Caco-2 (cell line): ENCODE data around the gene PSMC3. TPM values are rescaled to one million over a fixed set of nuclear protein-coding genes. Genes with fewer than 3 reads are reported as not detected.

ENCODE experiments used
- BruUV-seq: library from RNA; stranded (reverse); fragments of 400-500 nt; replicated peaks from 2 replicates; lab custom pipeline; 2021; lab: Mats Ljungman, UMichigan
- CTCF ChIA-PET: fragments of 300-600 bp; sonication (Branson Sonifier 250); formaldehyde crosslinking; loops from one replicate; lab custom pipeline; 2022; ENCODE audit warnings: antibody characterized with exemption; lab: Charles Lee
- POLR2A ChIA-PET: fragments of 300-600 bp; sonication (Branson Sonifier 250); formaldehyde crosslinking; loops from one replicate; lab custom pipeline; 2022; ENCODE audit warnings: antibody characterized with exemption; lab: Charles Lee
- DNase-seq, 2 experiments: peaks; one replicate each; pipeline versions ENCODE4 v3.0.0 to v3.0.0-alpha.2; 2020 to 2022
- H3K27me3 ChIP-seq: replicated peaks from 2 replicates; pipeline ENCODE4 v1.6.0; 2011; ENCODE audit warnings: low read length; ENCODE audit not compliant: control insufficient read depth, insufficient read depth
- H3K36me3 ChIP-seq: 2 replicates; pipeline ENCODE4 v1.5.1; 2011; ENCODE audit warnings: low read length; ENCODE audit not compliant: control insufficient read depth, insufficient read depth
- H3K4me1 ChIP-seq: fragments of 250-450 bp; sonication (Bioruptor Pico); 2 replicates; pipeline ENCODE4 v1.5.1; 2020; ENCODE audit warnings: mild to moderate bottlenecking
- H3K4me3 ChIP-seq: 2 replicates; pipeline ENCODE4 v1.5.1; 2011; ENCODE audit warnings: low read depth, mild to moderate bottlenecking, control low read depth, low read length
- H3K9me3 ChIP-seq: fragments of 250-450 bp; sonication (Bioruptor Pico); 2 replicates; pipeline ENCODE4 v1.5.1; 2020; ENCODE audit warnings: mild to moderate bottlenecking, moderate library complexity
- H3K27ac Mint-ChIP-seq: one replicate; pipeline ENCODE4 v1.8.0; 2022; ENCODE audit warnings: mixed read lengths; ENCODE audit not compliant: unreplicated experiment
- H3K27me3 Mint-ChIP-seq: one replicate; pipeline ENCODE4 v1.8.0; 2022; ENCODE audit warnings: mixed read lengths; ENCODE audit not compliant: insufficient read depth, unreplicated experiment
- H3K36me3 Mint-ChIP-seq: one replicate; pipeline ENCODE4 v1.8.0; 2022; ENCODE audit warnings: mild to moderate bottlenecking, mixed read lengths; ENCODE audit not compliant: insufficient read depth, unreplicated experiment
- H3K4me1 Mint-ChIP-seq: one replicate; pipeline ENCODE4 v1.8.0; 2022; ENCODE audit warnings: low read depth, mixed read lengths; ENCODE audit not compliant: unreplicated experiment
- H3K4me3 Mint-ChIP-seq: one replicate; pipeline ENCODE4 v1.8.0; 2022; ENCODE audit warnings: mild to moderate bottlenecking, moderate library complexity, mixed read lengths; ENCODE audit not compliant: unreplicated experiment
- H3K9me3 Mint-ChIP-seq: one replicate; pipeline ENCODE4 v1.8.0; 2022; ENCODE audit warnings: mixed read lengths; ENCODE audit not compliant: unreplicated experiment
- CTCF ChIP-seq, 2 experiments: fragments of 200-600 bp in 1 of 2; IDR thresholded peaks; 1 replicate in 1 of 2; 2 replicates in 1 of 2; pipeline versions ENCODE4 v1.5.1 to v1.8.0; 2011 to 2022; ENCODE audit warnings: antibody characterized with exemption in 1 of 2, control low read depth in 1 of 2, inconsistent platforms in 1 of 2, low read depth in 1 of 2, low read length in 1 of 2, mild to moderate bottlenecking in 1 of 2, moderate library complexity in 1 of 2; ENCODE audit not compliant: insufficient read depth in 1 of 2, severe bottlenecking in 1 of 2, unreplicated experiment in 1 of 2
- intact Hi-C: fragments of 100-400 bp; cut with micrococcal nuclease; formaldehyde crosslinking; loops from one replicate; pipeline ENCODE4 v1.10.0; 2022; ENCODE audit not compliant: unreplicated experiment
- total RNA-seq: library from RNA; stranded (reverse); gene quantifications from 2 replicates; pipeline ENCODE4 v1.2.3, GENCODE V29; 2022

PSMC3 gene
- total RNA-seq, 1 experiment from 2014 or later, result 196 TPM

- no peaks in the 10 kb centered on the region for H3K27me3 Mint-ChIP-seq
- no peak for DNase-seq
- no peak for TF ChIP-seq CTCF (IDR thresholded peaks at IDR 0.05; ENCODE audit: insufficient read depth in 1 of 2, low read depth in 1 of 2, low read length in 1 of 2, severe bottlenecking in 1 of 2, unreplicated experiment in 1 of 2)
- H3K4me1 Mint-ChIP-seq, result peaks cover 7% of the 10 kb centered on the region
- H3K4me1 ChIP-seq, result no peaks in the 10 kb centered on the region
- ChIA-PET CTCF (interaction anchor here (0.6 kb wide), 1 partner anchor 20 kb away, joined by 4 read pairs; no protein-coding TSS in a partner anchor), POLR2A (interaction anchor here (0.7 kb wide), 1 partner anchor 8 kb away, joined by 8 read pairs; the partner anchor contains the start of gene PSMC3)
- no TSS peak for BruUV-seq
- H3K27ac Mint-ChIP-seq, result no peak overlapping the region
- H3K27me3 ChIP-seq, result no peaks in the 10 kb centered on the region
- H3K9me3 ChIP-seq, result no peaks in the 10 kb centered on the region
- no peak overlapping the region for H3K4me3 ChIP-seq
- no peak overlapping the region for H3K4me3 Mint-ChIP-seq
- H3K36me3 ChIP-seq, result no peaks in the 10 kb centered on the region
- peaks cover 5% of the 10 kb centered on the region for H3K36me3 Mint-ChIP-seq
- intact Hi-C loops, result no loop called here
- H3K9me3 Mint-ChIP-seq, result no peaks in the 10 kb centered on the region
These were observed 8.0 kb upstream of the PSMC3 start for GRCh38 chr11:47434011-47434786.

- TF ChIP-seq CTCF (IDR thresholded peaks at IDR 0.05; ENCODE audit: insufficient read depth in 1 of 2, low read depth in 1 of 2, low read length in 1 of 2, severe bottlenecking in 1 of 2, unreplicated experiment in 1 of 2), result no peak
- H3K9me3 Mint-ChIP-seq, result no peaks in the 10 kb centered on the region
- peak overlapping the region; percentile 20 for H3K27ac Mint-ChIP-seq
- no peaks in the 10 kb centered on the region for H3K27me3 Mint-ChIP-seq
- Histone ChIP-seq H3K4me3 (no peak overlapping the region), H3K36me3 (no peaks in the 10 kb centered on the region), H3K27me3 (no peaks in the 10 kb centered on the region), H3K4me1 (no peaks in the 10 kb centered on the region), H3K9me3 (no peaks in the 10 kb centered on the region)
- BruUV-seq, result no TSS peak
- H3K36me3 Mint-ChIP-seq, result peaks cover 5% of the 10 kb centered on the region
- POLR2A ChIA-PET, result no interaction called here
- no peak overlapping the region for H3K4me3 Mint-ChIP-seq
- H3K4me1 Mint-ChIP-seq, result peaks cover 7% of the 10 kb centered on the region
- CTCF ChIA-PET, result interaction anchor here (0.6 kb wide), 1 partner anchor 21 kb away, joined by 4 read pairs; no protein-coding TSS in a partner anchor
- intact Hi-C loops, result no loop called here
- peak; percentile 49 to 68 for DNase-seq
These were observed 6.9 kb upstream of the PSMC3 start for GRCh38 chr11:47433157-47433556.

GRCh38 chr11:47431356-47432083 is 5.3 kb upstream of the PSMC3 start:
- H3K36me3 Mint-ChIP-seq, result peaks cover 12% of the 10 kb centered on the region
- POLR2A ChIA-PET, result no interaction called here
- no peak for DNase-seq
- H3K4me3 ChIP-seq, result no peak overlapping the region
- H3K27me3 ChIP-seq, result no peaks in the 10 kb centered on the region
- intact Hi-C loops, result no loop called here
- TF ChIP-seq CTCF (IDR thresholded peaks at IDR 0.05; ENCODE audit: insufficient read depth in 1 of 2, low read depth in 1 of 2, low read length in 1 of 2, severe bottlenecking in 1 of 2, unreplicated experiment in 1 of 2), result no peak
- no peaks in the 10 kb centered on the region for H3K36me3 ChIP-seq
- BruUV-seq, result no TSS peak
- CTCF ChIA-PET, result no interaction called here
- H3K4me1 Mint-ChIP-seq, result peaks cover 7% of the 10 kb centered on the region
- H3K4me1 ChIP-seq, result no peaks in the 10 kb centered on the region
- no peaks in the 10 kb centered on the region for H3K9me3 ChIP-seq
- no peaks in the 10 kb centered on the region for H3K9me3 Mint-ChIP-seq
- H3K4me3 Mint-ChIP-seq, result no peak overlapping the region
- H3K27me3 Mint-ChIP-seq, result no peaks in the 10 kb centered on the region
- no peak overlapping the region for H3K27ac Mint-ChIP-seq
